Activated CD8-positive, alpha-beta memory T cell treated with anti-CD3 and anti-CD28 coated beads, Interleukin-2, amount 50 U/mL, for 4 hours (primary cell): ENCODE results near the gene PPP2R2D.

Experiments
- DNase-seq: peaks from one replicate; pipeline ENCODE4 v3.0.0-alpha.2; 2020

PPP2R2D gene

DNA sequence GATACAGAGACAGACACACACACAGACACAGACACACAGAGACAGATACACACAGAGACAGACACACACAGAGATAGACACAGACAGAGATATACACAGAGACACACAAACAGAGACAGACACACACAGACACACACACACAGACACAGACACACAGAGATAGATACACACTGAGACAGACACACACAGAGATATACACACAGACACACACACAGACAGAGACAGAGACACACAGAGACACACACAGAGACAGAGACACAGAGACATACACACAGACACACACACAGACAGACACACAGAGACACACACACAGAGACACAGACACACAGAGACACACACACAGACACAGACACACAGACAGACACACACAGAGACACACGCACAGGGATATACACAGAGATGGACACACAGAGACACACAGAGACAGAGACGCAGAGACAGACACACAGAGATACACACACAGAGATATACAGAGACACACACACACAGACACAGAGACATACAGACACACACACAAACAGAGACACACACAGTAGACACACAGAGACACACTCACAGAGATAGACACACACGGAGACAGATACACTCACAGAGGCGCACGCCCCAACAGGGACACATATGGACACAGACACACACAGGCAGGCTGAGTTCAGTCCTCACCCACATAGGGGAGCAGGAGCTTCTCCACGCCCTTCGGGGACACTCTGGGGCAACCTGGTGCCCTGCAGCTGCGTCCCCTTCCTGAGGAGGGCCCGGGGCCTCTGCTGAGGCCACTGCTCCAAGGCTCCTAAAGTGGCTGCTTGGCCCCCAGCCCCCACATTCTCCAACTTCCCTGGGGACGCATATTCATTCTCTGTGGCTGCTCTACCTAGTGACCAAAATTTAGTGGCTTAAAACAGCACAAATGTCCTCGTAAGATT is 10.3 kb upstream of the PPP2R2D start:
- DNase-seq = no peak

DNA sequence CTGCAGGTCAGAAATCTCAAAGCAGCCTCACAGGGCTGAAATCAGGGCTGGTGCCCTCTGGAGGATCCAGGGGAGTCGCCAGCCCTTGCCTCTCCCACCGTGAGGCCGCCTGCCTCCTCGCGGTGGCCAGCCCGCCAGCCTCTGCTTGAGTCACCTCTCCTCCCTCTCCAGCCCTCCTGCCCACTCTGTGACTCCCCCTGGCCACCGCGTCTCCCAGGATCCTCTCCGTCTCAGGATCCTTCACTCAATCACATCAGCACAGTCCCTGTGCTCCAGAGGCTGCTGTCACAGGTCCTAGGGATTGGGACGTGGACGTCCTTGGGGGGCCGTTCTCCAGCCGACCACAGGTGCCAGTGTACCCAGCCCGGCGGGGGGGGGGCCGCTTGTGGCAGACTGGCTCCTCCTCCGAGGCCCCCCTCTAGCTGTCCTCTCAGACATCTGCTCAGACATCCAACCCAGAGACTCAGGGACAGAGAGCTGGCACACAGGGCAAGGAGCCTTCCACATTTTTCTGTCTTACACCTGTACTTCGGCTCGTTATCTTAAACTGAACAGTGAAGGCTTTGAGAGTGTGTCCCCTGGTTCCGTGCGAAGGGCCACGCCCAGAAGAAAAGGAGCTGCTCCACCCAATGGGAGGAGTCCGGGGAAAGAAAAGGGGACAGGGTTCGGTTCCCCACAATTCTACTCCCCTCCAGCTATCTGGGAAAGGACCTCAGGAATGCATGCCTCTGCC is 9.4 kb upstream of the PPP2R2D start:
- DNase-seq = no peak

DNA sequence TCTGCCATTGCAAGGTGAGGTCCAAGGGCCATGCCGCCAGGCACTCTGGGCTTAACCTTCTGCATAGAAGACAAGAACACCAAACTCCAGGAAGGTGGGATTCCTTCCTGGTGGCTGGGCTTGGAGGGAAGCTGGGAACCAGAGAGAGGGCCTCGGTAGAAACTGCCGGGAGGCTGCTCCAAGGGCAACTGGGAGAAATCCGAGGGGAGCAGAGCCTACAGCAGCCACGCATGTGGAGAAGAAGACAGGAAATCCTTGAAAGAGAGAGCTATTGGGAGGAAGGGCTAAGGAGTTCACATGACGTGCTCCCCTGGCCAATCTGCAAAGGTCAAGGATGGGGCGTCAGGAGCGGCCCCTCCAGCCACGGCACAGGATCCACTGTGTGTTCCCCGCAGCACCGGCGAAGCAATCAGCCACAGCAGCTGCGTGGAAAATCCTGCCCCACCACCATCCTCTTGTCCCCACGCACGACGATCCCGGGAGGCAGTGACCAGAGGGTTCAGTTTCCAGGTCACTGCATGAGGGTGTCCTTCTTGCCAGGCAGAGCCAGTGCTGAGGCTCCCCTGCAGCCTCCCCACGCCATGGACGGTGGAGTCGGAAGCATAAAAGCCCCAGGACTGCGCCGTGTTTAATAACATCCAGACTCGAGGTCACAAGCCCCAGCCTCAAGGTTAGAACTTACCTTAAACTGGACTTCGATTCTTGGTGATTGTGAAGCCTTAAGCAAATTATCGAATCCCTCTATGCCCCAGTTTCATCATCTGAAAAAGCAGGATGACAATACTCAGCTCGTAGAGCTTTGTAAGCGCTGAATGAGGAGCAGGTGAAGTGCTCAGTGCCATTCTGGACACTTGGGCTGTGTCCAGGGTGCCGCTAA is 8.6 kb upstream of the PPP2R2D start:
- DNase-seq = no peak

DNA sequence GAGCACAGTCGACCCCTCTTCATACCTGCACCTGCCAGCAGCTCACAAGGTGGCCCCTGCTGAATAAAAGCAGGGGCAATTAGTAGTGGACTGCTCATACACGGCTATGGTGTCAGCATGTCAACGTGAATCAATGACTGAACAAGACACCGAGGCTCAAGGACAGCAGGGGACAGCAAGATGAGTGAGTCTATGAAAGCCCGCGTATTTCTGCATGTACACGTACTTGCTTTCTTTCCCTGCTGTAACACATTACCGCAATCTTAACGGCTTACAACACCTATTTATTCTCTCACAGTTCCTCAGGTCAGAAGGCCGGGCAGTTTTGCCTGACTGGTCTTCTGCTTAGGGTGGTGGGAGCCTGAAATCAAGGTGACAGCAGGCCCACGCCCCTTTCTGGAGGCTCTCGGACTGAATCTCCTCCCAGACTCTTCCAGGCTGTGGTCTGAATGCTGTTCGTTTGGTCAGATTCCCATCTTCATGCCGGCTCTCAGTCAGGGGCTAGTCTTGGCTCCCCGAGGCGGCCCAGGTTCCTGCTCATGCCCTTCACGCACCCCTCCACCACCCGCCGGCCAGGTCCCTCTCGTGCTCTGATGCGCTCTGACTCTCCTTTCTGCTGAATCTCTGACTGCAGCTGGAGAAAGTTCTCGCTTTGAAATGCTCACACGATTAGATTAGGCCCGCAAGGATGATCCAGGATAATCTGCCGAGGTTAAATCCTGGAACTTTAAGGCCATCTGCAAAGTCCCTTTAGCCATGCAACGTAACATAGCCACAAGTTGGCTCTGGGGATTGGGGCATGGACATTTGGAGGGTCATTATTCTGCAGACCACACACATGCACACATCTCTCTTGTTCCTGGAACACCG is 7.8 kb upstream of the PPP2R2D start:
- DNase-seq = no peak

DNA sequence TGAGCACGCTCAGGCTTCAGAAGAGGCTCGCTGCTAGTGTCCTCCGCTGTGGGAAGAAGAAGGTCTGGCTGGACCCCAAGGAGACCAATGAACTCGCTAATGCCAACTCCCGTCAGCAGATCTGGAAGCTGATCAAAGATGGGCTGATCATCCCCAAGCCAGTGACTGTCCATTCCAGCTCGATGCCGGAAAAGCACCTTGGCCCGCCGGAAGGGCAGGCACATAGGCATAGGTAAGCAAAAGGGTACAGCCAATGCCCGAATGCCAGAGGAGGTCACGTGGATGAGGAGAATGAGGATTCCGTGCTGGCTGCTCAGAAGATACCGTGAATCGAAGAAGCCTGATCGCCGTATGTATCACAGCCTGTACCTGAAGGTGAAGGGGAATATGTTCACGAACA is 5.7 kb upstream of the PPP2R2D start:
- DNase-seq = no peak

DNA sequence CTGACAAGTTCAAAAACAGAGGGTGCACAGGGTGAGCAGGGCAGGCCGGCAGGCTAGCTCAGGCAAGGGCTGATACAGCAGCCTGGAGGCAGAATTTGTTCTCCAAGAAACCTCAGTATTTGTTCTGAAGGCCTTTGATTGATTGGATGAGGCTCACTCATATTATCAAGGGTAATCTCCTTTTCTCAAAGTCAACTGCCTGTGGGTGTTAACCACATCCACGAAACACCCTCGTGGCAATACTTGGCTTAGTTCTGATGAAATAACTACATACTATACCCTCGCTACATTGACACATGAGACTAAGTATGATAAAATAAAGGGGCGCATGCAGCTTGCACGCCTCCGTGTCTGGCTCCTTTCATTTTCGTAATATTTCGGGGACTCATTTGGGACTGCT is 4.4 kb upstream of the PPP2R2D start:
- DNase-seq = peak; percentile 33

DNA sequence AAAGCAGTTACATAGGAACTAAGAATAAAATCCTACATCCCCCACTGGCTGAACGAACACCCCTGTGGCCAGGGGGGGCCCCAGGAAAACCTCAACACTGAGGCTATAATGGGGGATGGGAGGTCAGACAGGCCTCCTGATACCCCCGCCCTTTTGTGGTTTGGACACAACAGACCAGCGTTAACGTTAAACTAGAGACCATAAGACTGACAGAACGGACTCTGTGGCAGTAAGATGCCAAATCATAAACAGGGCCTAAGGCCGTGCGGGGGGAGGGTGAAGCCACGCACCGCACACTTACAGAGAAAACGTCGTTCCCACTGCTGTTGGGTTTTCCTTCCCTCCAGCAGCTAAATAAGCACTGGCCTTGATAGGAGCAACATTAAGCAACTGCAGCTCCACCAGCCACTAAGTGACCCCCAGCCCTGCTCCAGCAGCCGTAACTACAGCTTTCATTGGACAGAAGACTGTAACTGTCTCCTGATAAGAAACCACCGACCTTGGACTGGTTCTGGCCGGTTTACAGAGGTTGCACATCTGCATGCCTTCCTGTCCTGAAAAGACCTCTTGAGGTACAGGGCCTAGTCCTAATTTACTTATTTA is 3.4 kb upstream of the PPP2R2D start:
- DNase-seq = no peak

DNA sequence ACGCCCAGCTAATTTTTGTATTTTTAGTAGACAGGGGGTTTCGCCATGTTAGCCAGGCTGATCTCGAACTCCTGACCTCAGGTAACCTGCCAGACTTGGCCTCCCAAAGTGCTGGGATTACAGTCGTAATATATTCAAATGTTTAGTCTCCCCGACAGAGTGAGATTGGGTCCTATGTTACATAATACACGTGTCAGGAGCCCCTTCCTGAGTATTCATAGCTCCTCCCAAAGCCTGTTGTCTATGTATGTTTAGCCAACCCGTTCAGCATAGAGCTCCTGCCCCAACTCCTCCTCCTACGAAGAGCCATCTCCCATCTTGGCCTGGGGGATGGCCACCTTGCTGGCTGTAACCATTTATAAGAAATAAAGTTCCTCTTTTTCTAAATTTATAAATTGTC is 2.7 kb upstream of the PPP2R2D start:
- no peak for DNase-seq

DNA sequence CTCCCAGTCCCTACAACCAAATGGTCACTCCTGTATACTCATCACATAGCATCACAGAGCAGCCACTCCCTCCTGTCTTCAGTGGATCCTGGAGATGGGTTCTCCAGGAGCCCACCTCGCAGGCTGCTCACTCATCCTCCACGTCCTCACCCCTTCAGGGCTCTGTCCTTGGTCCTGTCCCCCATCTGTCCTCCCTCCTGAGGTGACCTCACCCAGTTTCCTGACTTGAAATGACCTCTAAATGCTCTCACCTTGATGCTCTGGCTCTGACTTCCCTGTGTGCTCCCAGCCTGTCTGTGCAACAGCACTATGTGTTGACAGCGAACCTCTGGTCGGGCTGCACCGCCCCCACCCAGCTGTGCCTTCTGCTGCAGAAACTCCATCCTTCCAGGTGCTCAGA is 2.1 kb upstream of the PPP2R2D start:
- DNase-seq = no peak

DNA sequence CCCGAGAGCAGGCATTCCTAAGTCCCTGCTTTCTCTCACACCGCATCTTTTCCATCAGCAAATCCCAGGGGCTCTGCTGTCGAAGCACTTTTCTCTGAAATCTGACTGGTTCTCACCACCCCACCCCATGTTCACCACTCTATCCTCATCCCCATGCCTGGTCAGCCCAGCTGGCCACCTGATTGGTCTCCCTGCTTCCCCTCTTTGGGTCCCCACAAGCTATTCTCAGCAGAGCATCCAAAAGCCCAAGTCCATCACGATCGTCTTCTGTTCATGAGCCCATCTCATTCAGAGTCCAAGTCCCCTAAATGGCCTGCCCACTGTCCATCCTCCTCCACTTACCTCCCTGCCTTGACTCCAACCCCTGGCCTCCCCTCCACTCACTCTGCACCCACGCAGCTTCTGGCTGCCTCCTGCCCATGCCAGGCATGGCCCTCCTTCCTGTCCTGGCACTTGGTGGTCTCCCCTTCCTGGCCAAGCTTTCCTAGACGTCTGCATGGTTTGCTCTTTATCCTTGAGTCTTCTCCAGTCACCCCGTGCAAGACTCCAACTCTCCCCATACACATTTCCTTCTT is 1.6 kb upstream of the PPP2R2D start:
- DNase-seq = no peak

DNA sequence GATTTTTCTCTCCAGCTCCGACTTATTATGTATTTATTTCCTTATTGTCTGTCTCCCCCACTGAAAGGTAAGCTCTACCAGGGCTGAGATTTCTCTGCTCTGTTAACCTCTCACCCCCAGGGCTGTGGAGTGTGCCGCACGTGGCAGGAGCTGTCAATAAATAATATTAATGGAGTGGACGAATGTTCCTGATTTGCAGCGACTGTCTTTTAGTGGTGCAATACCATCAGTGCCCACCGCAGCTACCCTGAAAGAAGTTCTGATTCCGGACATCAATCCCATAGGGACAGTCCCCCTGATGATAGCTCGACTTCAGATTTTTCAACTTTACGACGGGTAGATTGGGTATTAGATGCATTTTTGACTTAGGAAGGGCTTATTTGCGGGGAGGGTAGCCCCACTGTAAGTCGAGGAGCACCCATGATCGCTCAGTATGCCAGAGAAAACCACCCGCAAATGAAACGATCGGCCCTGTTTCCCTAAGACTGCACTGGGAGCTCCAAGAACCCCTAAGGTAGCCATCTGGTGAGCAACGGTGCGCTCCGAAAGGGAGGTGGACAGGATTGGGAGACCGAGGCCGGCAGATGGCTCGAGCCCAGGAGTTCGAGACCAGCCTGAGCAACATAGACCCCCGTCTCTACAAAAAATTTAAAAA is 986 bp upstream of the PPP2R2D start:
- no peak for DNase-seq

DNA sequence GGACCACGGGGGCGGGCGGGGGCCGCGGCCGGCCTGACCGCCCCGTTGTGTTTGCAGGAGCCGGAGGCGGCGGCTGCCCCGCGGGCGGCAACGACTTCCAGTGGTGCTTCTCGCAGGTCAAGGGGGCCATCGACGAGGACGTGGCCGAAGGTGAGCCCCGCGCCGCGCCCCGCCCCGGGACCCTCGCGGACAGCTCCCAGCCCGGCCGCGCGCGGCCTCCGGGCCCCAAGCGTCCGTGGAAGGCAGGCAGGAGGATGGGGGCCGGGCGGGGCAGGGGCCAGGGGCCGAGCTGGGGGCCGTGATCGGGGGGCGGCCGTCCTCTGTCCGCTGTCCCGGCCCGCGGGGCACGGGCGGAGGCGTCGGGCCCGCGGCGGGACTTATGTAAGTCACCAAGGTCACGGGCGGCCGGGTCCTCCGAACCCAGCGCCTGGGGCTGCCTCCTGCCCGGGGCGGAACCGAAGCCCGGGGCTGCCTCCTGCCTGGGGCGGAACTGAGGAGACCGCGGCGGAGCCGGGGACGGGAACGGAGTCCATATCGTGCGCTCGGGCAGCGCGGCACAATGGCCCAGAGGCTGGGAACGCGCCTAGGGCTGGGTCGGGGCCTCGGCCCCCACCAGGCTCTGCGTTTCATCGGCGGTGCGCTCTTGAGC is 497 bp downstream of the PPP2R2D start:
- peak; percentile 46 for DNase-seq

DNA sequence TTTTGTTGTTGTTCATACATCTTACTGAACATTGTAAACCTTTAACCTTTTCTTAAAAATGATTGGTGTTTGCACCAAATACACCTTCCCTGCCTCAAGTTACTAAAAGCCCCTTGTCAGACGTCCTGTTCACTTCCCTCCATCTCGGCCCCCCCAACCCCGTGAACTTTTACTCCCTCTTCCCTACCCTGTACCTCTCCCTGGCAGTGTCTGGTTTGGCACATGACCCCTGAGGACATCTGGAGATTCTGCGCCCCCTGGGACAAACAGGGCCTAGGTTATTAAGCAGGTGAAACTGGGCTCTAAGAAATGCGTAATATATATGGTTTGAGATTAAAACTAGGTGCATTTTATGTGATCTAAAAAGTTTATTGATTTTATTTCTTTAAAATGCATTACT is 1.4 kb downstream of the PPP2R2D start:
- no peak for DNase-seq

DNA sequence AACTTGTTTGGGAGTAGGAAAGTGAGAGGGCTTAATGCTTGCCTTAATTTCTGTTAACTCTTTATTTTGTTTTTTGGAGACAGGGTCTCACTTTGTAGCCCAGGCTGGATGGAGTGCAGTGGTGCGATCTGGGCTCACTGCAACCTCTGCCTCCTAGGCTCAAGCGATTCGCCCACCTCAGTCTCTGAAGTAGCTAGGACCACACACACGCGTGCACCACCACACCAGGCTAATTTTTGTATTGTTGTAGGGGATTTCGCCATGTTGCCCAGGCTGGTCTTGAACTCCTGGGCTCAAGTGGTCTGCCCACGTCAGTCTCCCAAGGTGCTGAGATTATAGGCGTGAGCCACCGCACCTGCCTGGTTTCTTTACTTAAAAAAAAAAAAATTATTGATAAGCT is 1.9 kb downstream of the PPP2R2D start:
- no peak for DNase-seq

DNA sequence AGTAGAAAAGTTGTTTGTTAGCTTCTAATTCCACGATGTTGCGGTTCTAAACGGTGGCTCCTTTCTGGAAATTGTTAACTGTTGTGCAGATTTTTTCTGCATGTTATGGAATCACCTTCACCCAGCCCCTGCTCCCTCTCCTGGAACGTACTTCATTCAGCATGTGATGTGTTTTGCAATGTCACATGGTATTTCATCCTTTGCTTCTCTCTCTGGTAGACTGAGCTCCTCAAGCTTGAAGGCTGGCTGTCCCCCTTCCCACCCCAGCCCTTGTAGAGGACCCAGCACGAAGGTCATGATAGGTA is 4.4 kb downstream of the PPP2R2D start:
- no peak for DNase-seq

DNA sequence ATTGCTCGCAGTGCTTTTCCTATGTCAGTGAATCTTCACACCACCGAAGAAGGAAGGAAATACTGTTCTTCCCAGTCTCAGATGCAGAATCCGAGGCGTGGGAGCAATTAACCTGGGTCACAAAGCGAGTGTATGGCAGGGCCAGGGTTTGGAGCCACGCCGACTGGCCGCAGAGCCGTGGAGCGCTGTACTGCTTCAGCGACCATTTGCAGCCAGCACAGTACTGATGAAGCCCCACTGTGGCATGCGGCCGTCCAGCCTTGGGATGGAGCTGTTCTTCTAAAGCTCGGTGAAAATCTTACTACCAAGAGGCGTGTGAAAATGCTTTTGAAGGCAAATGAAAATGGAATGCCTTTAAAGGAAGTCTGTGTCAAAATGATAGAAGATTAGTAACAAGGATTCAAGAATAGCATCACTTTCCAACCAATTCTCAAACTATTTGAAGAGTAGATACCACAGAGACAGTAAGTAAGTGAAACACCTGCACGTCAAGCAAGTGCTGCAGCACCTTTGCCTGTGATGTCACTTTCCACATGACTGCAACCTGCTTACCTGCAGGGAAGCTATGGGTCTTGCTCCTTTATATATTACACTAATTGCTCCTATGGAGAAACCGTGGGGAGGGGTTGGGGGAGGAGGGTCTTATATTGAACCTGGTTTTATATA is 4.9 kb downstream of the PPP2R2D start:
- no peak for DNase-seq

DNA sequence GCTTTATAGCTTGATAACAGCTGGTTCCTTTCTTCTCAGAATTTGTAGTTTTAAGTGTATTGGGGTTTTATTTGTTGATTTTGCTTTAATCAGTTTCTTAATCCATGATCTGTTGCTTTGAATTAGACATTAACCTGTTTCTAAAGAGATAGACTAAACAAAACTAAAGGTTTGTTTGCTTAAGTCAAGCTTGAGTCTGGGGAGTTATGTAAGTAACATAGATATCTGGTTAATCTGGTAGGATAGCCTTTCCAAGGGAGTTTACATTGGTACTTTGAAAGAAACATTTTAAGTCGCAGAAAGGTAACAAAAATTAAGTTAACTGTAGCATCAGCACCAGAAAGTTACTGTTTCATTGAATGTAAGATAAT is 5.4 kb downstream of the PPP2R2D start:
- DNase-seq = no peak

DNA sequence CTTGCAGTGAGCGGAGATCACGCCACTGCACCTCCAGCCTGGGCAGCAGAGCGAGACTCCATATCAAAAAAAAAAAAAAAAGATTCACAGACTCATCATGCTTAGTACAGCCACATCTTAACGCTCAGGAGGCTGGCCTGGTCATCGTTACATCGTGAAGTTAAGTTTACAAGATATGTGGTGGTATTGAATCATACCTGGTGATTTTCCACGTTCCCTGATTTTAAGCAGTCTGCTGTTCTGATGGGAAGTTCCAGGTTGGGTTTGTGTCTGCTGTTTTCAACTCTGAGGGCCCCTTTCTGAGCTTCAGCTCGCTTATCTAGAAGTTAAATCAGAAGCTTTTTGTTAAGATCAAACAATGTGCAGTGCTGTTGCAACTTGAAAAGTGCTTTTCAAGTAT is 6.9 kb downstream of the PPP2R2D start:
- no peak for DNase-seq

DNA sequence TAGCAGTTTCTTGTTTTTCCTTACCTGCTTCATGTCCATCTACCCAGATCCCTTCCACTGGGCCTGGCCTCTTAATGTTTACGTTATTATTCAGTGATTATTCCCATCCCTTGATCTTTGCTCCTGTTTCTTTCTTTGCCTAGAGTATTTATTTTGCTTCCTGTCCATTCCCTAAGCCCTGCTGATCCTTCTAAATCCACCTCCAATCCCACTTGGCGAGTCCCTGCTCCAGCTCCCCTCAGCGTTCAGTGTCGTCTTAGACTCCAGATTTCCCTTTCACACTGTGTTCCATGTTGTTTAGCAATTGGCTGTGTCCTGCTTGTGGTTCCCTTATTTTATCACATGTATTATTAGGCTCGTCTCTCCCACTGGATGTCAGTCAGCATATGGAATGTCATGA is 7.3 kb downstream of the PPP2R2D start:
- no peak for DNase-seq
